ENCODE results near the gene MAPK8IP2.

Gene MAPK8IP2

GRCh38 chr22:50610041-50610451 is 9.5 kb downstream of the MAPK8IP2 start (continued):
- no peak for TF ChIP-seq PRDM4 (tag by site-specific recombination; IDR thresholded peaks at IDR 0.05)
- no peak for TF ChIP-seq ZBTB6 (tag by site-specific recombination; IDR thresholded peaks at IDR 0.05)
- TF ChIP-seq ZFP69B (tag by site-specific recombination; IDR thresholded peaks at IDR 0.05) = no peak

GRCh38 chr22:50610581-50610980 is 10.0 kb downstream of the MAPK8IP2 start:
- Histone ChIP-seq H3K4me3 (ENCODE audit: low read depth, low read length) (no peak overlapping the region), H3K9me3 (ENCODE audit: control insufficient read depth, insufficient read depth, low read depth, low read length) (no peaks in the 10 kb centered on the region), H3K4me1 (ENCODE audit: control insufficient read depth, insufficient read depth, low read length) (peaks cover 4% of the 10 kb centered on the region; the same call in 1 of the 2 replicates), H3K36me3 (ENCODE audit: control insufficient read depth in 2 of 2, insufficient read depth in 1 of 2, low read length in 2 of 2) (peaks cover 0 to 44% of the 10 kb centered on the region in 2 experiments; a peak in 1 of 3 replicates), H3K27ac (ENCODE audit: extremely low read depth, low read depth, low read length) (no peak overlapping the region)
- 0 out of 2 replicates have a peak, but pooled peaks have one; percentile 1 for TF ChIP-seq ZNF398 (tag by site-specific recombination; IDR thresholded peaks at IDR 0.05)
- TF ChIP-seq ZNF792 (tag by site-specific recombination; IDR thresholded peaks at IDR 0.05) = no peak
- 0 out of 2 replicates have a peak, but pooled peaks have one; percentile 3 for TF ChIP-seq ZBTB10 (tag by site-specific recombination; IDR thresholded peaks at IDR 0.05)
- ChIA-PET CTCF (interaction anchor here (1.4 kb wide), 1 partner anchor 32 kb away, joined by 3 read pairs; no protein-coding TSS in a partner anchor), POLR2A (no interaction called here)

GRCh38 chr22:50611341-50612060 is 10.9 kb downstream of the MAPK8IP2 start:
- Histone ChIP-seq H3K9me3 (ENCODE audit: control insufficient read depth, insufficient read depth, low read depth, low read length) (no peaks in the 10 kb centered on the region), H3K4me1 (ENCODE audit: control insufficient read depth, insufficient read depth, low read length) (peaks cover 4% of the 10 kb centered on the region; the same call in 1 of the 2 replicates), H3K36me3 (ENCODE audit: control insufficient read depth in 2 of 2, insufficient read depth in 1 of 2, low read length in 2 of 2) (peaks cover 0 to 34% of the 10 kb centered on the region in 2 experiments; a peak in 1 of 3 replicates), H3K4me3 (ENCODE audit: low read depth, low read length) (no peak overlapping the region), H3K27ac (ENCODE audit: extremely low read depth, low read depth, low read length) (no peak overlapping the region)
- ChIA-PET POLR2A (no interaction called here), CTCF (no interaction called here)
- TF ChIP-seq PRDM4 (tag by site-specific recombination; IDR thresholded peaks at IDR 0.05) (no peak), REST (tag by site-specific recombination; IDR thresholded peaks at IDR 0.05) (no peak), ZNF280D (tag by site-specific recombination; IDR thresholded peaks at IDR 0.05) (no peak), GLI4 (tag by site-specific recombination; IDR thresholded peaks at IDR 0.05) (no peak), ZNF311 (tag by site-specific recombination; IDR thresholded peaks at IDR 0.05; ENCODE audit: borderline replicate concordance) (no peak), ZNF658 (tag by site-specific recombination; IDR thresholded peaks at IDR 0.05) (no peak), KLF16 (tag by site-specific recombination; IDR thresholded peaks at IDR 0.05) (no peak)
